GM12892 (cell line): ENCODE results near the gene TNRC6C.

Experiments used
- DNase-seq: peaks from one replicate; pipeline ENCODE4 v3.0.0; 2011; ENCODE audit not compliant: insufficient read length
- FAIRE-seq: peaks from 2 replicates; lab custom pipeline; 2011; peaks lifted over from hg19 to GRCh38; lab: Jason Lieb, UNC
- POLR2A ChIP-seq: IDR thresholded peaks from 2 replicates; pipeline ENCODE4 v1.6.1; 2011; ENCODE audit warnings: low read depth, low read length, control low read depth
- POLR2AphosphoS5 ChIP-seq: IDR thresholded peaks from 2 replicates; pipeline ENCODE4 v1.6.1; 2011; ENCODE audit warnings: low read depth, low read length, control low read depth
- TAF1 ChIP-seq: IDR thresholded peaks from 2 replicates; pipeline ENCODE4 v1.6.1; 2011; ENCODE audit warnings: low read depth, mild to moderate bottlenecking, control low read depth, low read length, borderline replicate concordance

The TNRC6C gene

GRCh38 chr17:78130090-78130436, 171.6 kb downstream of the TNRC6C start:
- peak; percentile 14 for FAIRE-seq
- no peak for TF ChIP-seq POLR2A
- no peak for TF ChIP-seq POLR2AphosphoS5
- no peak for TF ChIP-seq TAF1

DNA sequence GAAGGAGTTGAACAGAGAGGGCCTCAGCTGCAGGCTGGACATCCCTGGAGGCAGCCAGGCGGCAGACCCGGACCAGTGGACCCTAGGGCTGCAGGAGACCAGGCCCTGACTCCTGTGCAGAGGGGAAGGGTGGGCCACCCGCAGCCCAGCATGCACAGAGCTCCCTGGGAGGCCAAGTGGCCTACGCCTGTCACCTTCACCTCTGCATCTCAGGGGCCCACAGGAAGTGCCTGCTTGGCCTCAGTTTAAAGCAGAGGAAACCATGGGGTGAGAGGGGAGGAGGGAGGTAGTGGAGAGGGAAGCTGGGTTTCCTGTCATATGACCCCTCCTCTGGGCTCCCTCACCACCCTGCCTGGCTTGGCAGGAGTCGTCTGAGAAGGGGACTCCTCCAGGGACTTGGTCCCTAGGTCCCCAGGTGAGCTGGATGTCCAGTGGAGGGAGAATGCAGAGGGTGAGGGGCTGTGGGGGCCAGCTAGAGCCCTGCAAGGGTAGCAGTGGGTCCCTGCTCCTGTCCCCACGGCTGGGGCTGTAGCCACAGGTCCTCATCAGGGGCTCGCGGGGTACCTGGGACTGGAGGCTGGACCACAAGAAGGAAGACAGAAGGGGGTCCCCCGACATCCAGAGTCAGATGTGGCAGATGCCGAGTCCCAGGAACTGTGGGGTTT, 172.1 kb downstream of the TNRC6C start, which contains the start of gene TMC8:
TSS of gene TMC8 (plus strand) at position 335 of the 665 bp plus-strand sequence. CDS start 818 bp downstream, outside the sequence.
- peak; percentile 89 for FAIRE-seq
- peak; percentile 78 for TF ChIP-seq POLR2A
- peak; percentile 72 for TF ChIP-seq POLR2AphosphoS5
- peak; percentile 60; the same call in 1 of the 2 replicates for TF ChIP-seq TAF1
- DNase-seq: peak; percentile 72

More at GRCh38 chr17:78130090-78130436, 171.6 kb downstream of the TNRC6C start:
- DNase-seq: no peak

GRCh38 chr17:78131172-78132083, 172.9 kb downstream of the TNRC6C start:
- peak; percentile 36 for FAIRE-seq
- TF ChIP-seq POLR2AphosphoS5 (0 out of 2 replicates have a peak, but pooled peaks have one; percentile 37), POLR2A (peak; percentile 8; the same call in 1 of the 2 replicates), TAF1 (no peak)

GRCh38 chr17:78132084-78132676, 173.7 kb downstream of the TNRC6C start:
- DNase-seq (no peak), FAIRE-seq (peak; percentile 84)
- TF ChIP-seq POLR2AphosphoS5 (peak; percentile 71; the same call in 1 of the 2 replicates), TAF1 (no peak), POLR2A (peak; percentile 40; the same call in 1 of the 2 replicates)

More at GRCh38 chr17:78131172-78132083, 172.9 kb downstream of the TNRC6C start:
- no peak for DNase-seq

DNA sequence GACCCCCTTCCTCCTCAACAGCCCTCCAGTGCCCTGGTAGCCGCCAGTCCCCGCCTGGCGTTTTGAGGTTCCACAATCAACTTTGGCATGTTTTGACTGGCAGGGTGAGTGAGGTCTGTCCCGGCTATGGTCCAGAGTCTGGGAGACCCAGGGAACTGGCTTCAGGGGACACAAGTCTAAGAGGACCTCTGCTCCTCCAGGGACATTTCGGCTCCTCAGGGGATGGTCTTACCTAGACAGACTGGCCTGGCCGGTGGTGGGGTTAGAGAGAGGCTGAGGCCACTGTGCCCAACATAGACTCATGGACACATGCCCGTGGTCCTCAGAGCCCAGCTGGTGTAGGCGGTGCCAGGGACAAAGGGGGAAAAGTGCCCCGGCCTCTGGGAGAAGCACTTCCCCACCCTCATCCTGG, 174.3 kb downstream of the TNRC6C start:
- FAIRE-seq (no peak), DNase-seq (no peak)
- TF ChIP-seq TAF1: no peak
- no peak for TF ChIP-seq POLR2AphosphoS5
- TF ChIP-seq POLR2A: no peak

DNA sequence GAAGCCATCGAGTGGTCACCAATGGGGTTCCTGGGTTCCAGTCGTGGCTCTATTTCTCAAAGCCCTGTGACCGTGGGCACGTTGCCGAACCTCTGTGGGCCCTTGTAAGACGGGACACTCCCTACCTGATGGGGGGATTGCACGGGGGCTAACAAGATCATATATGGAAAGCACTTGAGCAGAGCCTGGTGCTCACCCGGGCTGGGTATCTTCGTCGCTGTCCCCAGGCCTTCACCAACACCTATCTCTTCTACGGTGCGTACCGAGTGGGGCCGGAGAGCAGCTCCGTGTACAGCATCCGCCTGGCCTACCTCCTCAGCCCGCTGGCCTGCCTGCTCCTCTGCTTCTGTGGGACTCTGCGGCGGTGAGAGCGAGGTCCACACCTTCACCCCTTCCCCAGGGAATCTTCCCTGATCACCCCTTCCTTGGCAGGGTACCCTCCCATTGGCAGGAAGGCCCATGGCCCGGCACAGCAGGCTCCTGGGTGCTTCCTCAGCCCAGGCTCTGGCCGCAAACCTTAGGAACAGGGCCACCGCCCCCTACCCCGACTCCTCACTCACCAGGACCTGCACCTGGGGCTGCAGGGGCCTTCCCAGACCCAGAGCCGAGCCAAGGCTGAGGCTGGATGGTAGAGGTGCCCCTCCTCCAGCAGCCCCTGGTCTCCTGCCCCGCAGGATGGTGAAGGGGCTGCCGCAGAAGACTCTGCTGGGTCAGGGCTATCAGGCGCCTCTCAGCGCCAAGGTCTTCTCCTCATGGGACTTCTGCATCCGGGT, 174.9 kb downstream of the TNRC6C start:
- TF ChIP-seq POLR2AphosphoS5 (no peak), TAF1 (no peak), POLR2A (no peak)
- FAIRE-seq (no peak), DNase-seq (no peak)

DNA sequence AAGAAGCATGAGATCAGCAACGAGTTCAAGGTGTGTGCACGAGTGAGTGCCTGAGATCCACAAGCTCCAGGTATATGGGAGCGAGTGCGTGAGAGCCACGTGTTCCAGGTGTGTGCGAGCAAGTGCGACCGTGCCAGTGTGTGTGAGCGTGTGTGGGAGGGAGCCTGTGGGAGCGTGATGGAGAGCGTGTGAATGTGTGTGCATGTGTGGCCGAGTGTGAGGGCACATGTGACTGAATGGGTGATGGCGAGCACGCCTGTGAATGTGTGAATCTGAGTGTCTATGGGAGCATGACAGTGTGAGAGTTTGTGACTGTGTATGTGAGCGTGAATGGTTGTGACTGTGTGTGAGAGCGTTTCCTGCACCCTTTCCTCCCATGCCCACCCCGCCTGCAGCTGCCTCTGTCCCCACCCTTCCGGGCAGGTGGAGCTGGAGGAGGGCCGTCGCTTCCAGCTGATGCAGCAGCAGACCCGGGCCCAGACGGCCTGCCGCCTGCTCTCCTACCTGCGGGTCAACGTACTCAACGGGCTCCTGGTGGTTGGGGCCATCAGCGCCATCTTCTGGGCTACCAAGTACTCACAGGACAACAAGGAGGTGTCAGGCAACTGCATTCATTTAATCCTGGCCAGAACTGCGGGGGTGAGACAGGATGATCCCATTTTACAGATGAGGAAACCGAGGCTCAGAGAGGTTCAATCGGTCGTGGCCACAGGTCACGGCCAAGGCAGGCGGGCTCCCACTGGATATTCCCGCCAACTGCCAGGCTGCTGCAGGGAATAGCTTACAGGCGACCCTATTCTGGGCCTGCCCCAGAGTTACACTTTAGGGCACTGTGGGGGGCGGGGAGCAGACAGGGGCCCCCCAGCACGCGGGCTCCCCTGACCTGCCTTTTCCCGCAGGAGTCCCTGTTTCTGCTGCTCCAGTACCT, 175.7 kb downstream of the TNRC6C start:
- TF ChIP-seq TAF1: no peak
- peak; percentile 44 for TF ChIP-seq POLR2AphosphoS5
- peak; percentile 25; the same call in 1 of the 2 replicates for TF ChIP-seq POLR2A
- FAIRE-seq: peak; percentile 81
- no peak for DNase-seq

DNA sequence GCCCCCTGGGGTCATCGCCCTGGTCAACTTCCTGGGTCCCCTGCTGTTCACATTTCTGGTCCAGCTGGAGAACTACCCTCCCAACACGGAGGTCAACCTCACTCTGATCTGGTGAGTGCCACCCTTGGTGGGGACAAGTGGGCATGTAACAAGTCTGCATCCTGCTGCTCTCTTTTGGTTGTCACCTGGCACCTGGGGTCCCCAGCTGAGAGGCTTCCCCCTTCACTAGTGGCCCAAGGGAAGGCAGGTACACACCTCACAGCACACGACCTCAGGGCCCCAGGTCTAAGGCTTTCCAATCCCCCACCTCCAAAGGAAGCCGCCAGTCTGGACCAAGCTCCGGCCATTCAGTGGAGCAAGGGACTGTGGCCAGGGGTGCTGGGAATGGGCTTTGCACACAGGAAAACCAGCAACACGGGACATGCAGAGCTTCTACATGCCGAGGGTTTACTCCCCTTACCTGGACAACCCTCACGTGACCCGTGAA, 176.4 kb downstream of the TNRC6C start:
- TF ChIP-seq POLR2A (no peak), TAF1 (no peak), POLR2AphosphoS5 (no peak)
- DNase-seq: no peak
- no peak for FAIRE-seq

- no peak for FAIRE-seq
- TF ChIP-seq POLR2AphosphoS5 (no peak), POLR2A (no peak)
- DNase-seq: no peak
These were observed 177.5 kb downstream of the TNRC6C start for GRCh38 chr17:78135858-78136500.
